IPS-NIHi7 (cell line): ENCODE results near the gene SYNGAP1.
"Not testable (repeated sequence)": the region's sequence is repeated elsewhere in the genome, so short reads cannot be mapped to it uniquely, and the experiment has no call there.

Experiments
- DNase-seq: peaks from one replicate; pipeline ENCODE4 v3.0.0; 2012; ENCODE audit warnings: mixed read lengths; ENCODE audit errors: extremely low spot score

SYNGAP1 gene

GRCh38 chr6:33419580-33420490 lies at the start of gene SYNGAP1:
SYNGAP1 (plus strand) TSS chr6:33420065; CDS start chr6:33420265, 200 bp downstream.
- peak; percentile 31 for DNase-seq

DNA sequence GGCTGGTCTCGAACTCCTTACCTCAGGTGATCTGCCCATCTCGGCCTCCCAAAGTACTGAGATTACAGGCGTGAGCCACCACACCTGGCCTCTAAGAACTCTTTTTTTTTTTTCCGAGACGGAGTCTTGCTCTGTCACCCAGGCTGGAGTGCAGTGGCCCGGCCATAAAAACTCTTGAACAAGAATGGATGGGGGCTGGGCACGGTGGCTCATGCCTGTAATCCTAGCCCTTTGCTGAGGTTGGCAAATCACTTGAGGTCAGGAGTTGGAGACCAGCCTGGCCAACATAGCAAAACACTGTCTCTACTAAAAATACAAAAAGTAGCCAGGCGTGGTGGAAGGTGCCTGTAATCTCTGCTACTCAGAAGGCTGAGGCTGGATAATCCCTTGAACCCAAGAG lies 48.0 kb upstream of the SYNGAP1 start:
- DNase-seq = not testable (repeated sequence)

- no peak for DNase-seq
Observed at GRCh38 chr6:33372526-33373123, 47.2 kb upstream of the SYNGAP1 start.

DNA sequence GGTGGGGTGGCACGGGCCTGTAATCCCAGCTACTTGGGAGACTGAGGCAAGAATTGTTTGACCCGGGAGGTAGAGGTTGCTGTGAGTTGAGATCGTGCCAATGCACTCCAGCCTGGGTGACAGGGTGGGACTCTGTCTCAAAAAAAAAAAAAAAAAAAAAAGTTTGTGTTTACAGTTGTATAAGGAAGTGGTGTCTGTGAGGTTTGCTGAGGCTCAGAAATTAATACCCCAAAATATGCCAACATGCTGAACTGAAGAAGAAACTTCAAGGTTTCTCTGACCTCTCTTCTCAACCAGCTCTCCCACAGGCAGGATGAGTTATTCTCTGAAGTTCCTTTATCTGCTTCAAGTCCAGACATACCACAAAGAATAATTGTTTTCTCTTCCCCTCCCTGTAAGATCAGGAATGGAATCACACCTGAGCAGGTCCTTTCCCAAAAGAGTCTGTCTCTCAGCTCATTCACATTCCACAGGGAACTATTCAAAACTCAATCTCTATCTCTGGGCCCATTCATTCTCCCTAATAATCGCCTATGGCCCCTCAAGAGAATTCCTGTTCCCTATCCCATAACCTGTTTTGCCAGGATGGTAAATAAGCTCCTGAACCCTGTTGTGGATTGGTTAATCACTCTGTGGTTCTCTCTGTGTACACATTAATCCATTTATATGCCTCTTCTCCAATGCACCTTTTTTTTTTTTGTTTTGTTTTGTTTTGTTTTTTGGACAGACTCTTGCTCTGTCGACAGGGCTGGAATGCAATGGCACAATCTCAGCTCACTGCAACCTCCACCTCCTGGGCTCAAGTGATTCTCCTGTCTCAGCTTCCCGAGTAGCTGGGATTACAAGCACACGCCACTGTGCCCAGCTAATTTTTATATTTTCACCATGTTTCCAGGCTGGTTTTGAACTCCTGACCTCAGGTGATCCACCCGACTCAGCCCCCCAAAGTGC lies 45.6 kb upstream of the SYNGAP1 start:
- no peak for DNase-seq

- DNase-seq = no peak
Observed at GRCh38 chr6:33375143-33375671, 44.7 kb upstream of the SYNGAP1 start.

DNA sequence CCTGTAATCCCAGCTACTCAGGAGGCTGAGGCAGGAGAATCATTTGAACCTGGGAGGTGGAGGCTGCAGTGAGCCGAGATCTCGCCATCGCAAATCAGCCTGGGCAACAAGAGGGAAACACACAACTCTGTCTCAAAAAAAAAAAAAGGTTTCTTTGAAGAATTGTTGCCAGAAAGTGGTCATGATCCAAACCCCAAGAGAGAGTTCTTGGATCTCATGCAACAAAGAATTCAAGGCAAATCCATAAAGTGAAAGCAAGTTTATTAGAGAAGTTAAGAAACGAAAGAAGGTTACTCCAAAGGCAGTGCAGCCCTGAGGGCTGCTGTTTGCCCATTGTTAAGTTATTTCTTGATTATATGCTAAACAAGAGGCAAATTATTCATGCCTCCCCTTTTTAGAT lies 42.7 kb upstream of the SYNGAP1 start:
- DNase-seq = no peak

GRCh38 chr6:33379184-33379583 lies 40.7 kb upstream of the SYNGAP1 start:
- not testable (repeated sequence) for DNase-seq

DNA sequence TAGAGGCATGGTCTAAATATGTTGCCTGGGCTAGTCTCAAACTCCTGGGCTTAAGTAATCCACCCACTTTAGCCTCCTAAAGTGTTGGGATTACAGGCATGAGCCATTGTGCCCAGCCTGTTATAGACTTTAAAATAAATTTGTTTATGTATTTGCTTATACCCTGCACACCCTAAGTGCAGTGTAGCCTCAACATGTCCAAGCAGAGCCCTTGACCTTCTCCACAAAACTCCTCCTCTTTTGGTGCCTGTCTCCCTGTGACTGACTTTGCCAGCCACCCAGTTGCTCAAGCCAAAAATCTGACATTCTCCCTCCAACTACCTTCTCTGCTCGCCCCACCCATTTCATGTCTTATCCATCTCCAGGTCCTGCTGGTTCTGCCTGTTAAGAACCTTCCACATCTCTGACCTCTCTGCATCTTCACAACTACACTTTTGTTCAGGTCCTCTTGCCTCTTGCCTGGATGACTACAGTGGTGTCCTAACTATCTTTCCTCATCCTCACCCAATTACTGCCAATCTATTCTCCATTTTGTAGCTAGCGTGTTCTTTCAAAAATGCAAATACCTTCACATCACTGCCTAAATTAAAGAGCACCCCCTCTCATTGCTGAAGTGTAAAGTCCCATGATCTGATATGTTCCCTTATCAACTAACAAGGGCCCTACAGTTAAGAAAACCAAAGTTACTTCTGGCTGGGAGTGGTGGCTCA lies 39.4 kb upstream of the SYNGAP1 start:
- DNase-seq = no peak

DNA sequence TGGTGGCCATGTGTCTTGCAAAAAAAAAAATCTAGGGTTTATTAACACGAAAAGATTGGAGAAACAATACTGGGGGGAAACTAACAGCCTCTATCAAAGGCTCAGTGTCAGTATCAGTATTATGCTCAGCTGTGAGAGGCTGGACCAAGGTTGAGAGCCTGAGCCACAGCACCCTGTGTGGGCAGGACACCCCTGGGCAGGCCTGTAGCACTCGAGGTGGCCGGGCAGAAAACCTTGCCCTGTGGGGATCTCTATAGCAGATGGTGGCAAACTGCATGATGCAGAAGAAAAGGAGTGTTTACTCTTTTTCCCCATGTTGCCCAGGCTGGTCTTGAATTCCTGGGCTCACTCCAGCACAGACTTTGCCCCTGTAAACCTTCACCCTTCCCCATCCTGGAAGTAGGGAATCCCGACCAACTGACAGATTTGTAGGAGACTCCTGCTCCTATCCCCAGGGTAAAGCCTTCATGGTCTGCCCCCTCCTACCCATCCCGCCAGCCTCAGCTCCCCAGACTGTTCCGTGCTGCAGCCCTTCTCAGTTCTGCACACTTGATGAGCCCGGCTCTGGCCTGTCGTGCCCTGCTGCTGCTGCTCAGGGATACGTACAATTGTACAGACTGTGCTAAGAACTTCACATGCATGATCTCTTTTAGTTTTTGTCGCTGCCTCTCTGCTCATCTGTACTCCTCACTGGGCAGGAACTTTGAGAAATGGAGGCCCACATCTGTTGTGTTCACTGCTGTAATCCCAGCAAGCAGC lies 36.3 kb upstream of the SYNGAP1 start:
- DNase-seq = no peak

DNA sequence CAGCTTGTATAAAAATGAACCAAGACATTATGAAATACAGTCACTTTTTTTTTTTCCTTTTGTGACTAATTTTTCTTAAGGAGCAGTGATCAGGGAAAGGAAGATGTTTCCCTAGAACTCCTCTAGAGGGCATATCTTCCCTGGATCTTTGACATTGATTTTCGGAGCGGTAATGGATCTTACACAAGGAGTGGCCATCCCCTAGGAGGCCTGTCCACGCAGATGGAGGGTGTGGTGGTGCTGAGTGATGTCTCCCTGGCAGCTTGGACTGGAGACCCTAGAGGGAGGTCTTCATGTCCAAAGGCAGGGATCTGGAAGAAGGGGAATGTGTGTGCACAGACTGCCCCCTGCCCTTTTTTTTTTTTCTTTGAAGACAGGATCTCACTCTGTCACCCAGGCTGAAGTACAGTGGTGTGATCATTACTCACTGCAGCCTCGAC lies 35.3 kb upstream of the SYNGAP1 start:
- DNase-seq = peak; percentile 45

GRCh38 chr6:33390173-33390572 lies 29.7 kb upstream of the SYNGAP1 start:
- DNase-seq = no peak

- DNase-seq = no peak
Observed at GRCh38 chr6:33390767-33391277, 29.0 kb upstream of the SYNGAP1 start.

DNA sequence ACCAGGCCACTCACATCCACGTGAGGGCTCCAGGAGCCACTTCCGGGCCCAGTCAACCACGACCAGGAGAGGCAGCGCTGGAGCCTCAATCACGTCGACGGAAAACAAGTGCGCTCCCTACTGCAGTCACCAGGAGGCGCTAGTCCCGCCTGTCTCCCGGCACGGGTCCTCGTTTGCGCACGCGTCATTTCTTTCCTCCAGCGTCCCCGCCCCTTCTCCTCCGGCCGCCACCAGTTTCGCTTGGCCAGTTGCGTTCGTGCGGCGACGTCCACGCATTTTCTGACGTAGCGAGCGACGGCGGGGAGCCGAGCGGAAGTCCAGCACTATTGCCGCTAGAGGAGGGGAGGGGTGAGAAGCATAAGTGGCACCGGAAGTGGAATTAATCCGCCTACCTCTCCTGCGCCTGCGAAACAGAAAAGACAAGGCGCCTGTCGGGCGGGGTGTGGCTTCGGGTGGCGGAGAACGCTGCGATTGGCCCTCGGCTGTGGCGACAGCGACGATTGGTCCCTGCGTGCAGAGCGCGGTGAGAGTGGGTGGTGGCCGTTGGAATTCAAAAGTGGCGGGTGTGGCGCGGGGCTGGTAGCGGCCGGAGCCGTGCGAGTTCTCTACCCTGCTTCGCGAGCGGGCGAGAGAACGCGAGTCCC lies 28.5 kb upstream of the SYNGAP1 start, which contains the start of gene KIFC1:
TSS of gene KIFC1 (plus strand) at position 546 of the 644 bp plus-strand sequence. CDS start 163 bp downstream, outside the sequence.
- peak; percentile 95 for DNase-seq

- DNase-seq = peak; percentile 24
Observed at GRCh38 chr6:33391922-33392594, 27.8 kb upstream of the SYNGAP1 start.

DNA sequence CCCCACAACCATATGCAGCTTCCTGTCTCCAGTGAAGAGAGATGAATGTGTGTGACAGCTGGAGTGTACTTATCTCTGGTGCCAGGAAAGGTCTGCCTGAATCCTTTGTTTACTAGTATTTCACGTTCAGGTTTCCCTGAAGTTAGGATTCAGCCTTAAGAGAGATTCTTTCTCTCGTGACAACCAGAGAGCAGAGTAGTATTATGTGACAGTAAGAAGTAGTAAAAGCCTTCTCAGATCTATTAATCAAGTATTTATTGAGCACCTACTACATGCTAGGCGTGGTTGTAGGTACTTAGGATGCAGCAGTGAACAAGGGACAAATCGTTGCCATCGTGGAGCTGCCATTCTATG lies 27.3 kb upstream of the SYNGAP1 start:
- DNase-seq = no peak

GRCh38 chr6:33392979-33393378 lies 26.9 kb upstream of the SYNGAP1 start:
- no peak for DNase-seq

DNA sequence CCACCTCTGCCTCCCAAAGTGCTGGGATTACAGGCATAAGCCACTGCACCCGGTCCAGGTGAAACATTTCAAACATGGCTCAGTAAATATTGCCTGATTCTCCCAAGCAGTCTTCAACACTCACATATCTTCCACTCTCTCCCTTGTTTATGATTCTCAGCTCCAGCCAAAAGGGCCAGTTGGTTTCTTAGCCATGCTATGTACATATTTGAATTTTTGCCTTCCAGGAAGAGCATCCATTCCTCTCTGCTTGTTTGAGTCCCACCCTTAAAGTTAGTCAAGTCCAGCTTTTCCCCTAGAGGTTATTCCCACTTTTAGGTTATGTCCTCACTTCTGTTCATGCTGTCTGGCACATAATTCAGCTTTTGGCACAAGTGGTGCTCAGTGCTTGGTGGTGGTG lies 22.3 kb upstream of the SYNGAP1 start:
- no peak for DNase-seq

GRCh38 chr6:33398601-33399000 lies 21.3 kb upstream of the SYNGAP1 start:
- not testable (repeated sequence) for DNase-seq

GRCh38 chr6:33399881-33400280 lies 20.0 kb upstream of the SYNGAP1 start:
- DNase-seq = not testable (repeated sequence)
